Kasumi-1 (cell line): Measurements from ENCODE around the gene PSAP.

Experiments
- DNase-seq, 2 experiments: peaks; one replicate each; lab custom pipeline; 2025; lab: John Stamatoyannopoulos, UW

Gene PSAP

DNA sequence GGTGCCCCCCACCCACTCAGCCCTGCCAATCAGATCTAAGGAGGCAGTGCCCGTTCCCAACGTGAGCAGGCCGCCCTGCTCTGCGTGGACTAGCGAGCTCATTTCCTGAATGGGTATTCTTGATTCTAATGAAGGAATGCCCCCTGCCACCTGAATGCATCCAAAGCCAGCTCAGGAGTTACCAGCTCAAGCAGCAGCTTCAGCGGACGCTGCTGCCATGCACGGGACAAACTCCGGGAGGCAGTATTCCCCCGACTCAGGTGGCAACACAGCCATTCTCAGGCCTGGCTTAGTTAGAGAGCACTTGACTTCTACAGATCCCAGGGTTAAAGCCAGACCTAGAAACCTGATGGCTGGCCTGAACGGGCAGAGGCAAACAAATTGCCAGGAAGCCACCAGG, 25.8 kb downstream of the PSAP start:
- DNase-seq, result no peak

GRCh38 chr10:71824333-71824732, 26.7 kb downstream of the PSAP start:
- DNase-seq, result no peak

DNA sequence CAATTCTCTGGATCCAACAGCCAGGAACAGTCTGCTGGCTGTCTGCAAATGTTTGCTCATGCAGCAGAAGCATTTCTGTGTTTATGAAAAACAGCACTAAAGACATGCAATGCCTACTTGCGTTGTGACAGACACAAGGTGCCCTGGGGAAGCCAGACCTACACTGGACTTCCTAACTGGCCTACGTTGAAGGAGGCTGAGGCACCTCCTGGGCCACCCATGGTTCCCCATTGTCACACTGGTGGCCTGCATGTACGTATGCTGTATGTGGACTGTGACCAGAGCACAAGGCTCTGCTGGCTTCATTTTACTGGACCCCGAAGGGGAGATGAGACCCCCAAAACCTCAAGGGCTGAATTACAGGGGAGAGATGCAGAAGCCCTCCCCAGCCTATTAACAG, 27.7 kb downstream of the PSAP start:
- no peak for DNase-seq

GRCh38 chr10:71821909-71822763, 28.9 kb downstream of the PSAP start:
- DNase-seq, result no peak

GRCh38 chr10:71820966-71821365, 30.1 kb downstream of the PSAP start:
- no peak for DNase-seq

- DNase-seq, result no peak
Observed at GRCh38 chr10:71819985-71820384, 31.1 kb downstream of the PSAP start.

DNA sequence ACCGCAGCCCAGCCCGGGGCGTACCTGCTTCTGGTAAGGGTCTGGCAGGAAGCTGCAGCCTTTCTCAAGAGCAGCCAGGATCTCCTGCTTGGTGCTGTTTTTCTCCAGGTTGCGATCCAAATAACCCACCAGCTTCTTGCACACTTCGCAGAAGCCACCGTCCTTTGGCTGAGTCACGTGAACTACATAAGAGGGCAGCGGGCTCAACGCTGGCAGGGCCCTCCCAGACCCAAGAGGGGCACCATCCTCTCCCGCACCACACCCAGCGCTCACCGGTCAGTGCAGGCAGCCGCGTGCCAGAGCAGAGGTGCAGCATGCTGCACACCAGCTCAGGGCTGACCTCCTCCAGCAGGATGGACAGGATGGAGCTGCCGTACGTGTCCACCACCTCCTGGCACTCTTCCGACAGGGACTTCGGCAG, 31.6 kb downstream of the PSAP start:
- DNase-seq, result no peak

- no peak for DNase-seq
Observed at GRCh38 chr10:71818674-71819260, 32.3 kb downstream of the PSAP start.

- DNase-seq, result no peak
Observed at GRCh38 chr10:71817831-71818655, 33.0 kb downstream of the PSAP start.

DNA sequence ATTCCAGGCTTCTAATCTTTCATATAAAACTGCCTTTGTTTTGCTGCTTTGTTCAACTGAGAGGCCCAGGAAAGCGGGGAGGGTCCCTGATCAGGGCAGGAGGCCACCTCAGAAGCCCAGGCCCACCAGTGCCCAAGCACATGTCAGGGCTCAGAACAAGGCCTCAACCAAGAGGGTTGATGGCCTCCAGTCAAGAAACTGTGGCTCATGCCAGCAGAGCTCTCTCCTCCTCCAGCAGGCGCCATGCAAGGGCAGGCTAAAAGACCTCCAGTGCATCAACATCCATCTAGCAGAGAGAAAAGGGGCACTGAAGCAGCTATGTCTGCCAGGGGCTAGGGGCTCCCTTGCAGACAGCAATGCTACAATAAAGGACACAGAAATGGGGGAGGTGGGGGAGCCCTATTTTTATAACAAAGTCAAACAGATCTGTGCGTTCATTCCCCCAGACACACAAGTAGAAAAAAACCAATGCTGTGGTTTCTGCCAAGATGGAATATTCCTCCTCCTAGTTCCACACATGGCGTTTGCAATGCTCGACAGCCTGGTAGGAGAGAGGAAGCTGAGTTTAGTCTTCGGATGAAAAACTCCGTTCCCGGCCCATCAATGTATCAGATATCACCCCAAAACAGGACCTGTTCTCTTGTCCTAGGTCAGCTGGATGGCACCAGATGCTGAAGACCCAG, 34.0 kb downstream of the PSAP start:
- no peak for DNase-seq

GRCh38 chr10:71816421-71816851, 34.6 kb downstream of the PSAP start:
- DNase-seq, result no peak

DNA sequence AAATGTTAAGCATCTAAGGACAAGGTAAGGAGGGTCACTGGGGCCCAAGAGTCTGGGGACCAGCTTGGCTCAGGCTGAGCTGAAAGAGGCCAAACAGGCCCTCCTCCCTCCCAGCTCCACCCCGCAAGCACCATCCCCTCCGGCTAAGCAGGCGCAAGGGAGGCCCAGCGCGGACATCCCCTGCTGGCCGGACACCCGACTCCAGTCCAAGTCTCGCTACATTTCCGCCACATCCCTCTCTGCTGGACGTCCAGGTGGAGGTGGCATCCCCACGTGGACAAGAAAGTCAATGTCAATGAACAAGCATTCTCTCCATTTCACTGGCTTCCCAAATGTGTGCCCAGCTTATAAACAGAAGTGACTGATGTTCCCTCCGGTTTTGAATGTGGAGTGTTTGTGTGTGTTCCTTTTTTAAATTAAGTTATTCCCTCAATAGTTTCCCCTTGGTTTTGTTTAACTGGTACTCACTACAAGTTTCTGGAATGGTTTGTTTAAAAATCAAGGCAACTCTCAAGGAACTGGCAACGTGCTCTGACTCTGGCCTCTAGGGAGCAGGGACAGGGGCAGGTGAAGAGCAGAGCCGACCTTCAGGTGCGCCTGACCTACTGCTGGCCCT, 35.4 kb downstream of the PSAP start:
- DNase-seq, result no peak

- DNase-seq, result no peak
Observed at GRCh38 chr10:71814922-71815411, 36.1 kb downstream of the PSAP start.

DNA sequence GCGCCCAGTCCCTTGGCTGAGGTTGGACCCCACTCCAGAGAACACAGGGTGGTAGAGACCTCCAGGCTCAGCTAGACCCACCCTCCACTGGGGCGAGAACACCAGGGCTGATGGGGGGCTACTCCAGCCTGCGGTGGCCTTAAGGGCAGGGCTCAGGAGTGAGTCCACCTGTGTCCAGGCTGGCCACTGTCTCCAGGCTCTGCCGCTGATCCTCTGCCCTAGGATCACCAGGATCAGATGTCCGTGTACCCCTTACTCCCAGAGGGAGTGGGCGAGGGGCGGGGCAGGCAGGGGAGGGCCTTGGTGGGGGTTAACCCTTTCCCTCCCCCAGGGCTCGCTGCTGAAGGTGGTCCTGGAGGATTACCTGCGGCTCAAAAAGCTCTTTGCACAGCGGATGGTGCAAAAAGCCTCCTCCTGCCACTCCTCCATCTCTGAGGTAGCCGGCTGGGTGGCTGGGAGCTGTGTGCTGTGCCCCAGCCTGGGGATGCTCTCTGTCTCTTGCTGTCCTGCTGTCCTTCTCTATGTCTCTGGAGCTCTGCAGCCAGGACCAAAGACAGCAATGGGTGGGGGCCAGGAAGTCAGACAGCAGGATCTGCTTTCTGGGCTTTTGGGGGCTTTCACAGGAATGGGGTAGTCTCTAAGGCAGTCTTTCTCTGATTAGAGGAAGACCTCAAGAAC, 38.0 kb downstream of the PSAP start:
- no peak for DNase-seq

GRCh38 chr10:71812016-71812912, 38.8 kb downstream of the PSAP start:
- peak; percentile 67 to 78 for DNase-seq

DNA sequence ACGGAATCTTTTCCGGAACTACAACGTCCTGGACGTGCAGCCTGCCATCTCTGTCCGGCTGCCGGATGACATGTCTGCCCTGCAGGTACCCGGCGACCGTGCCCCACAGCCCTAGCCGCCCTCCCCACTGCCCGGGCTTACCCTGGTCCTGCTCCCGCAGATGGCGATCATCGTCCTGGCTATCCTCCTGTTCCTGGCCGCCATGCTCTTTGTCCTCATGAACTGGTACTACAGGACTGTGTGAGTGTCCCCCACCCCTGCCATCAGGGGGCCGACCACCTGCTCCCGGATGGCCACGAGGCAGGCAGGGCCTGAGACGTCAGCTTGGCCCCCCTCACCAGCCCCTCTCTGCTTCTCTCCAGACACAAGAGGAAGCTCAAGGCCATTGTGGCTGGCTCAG, 39.7 kb downstream of the PSAP start:
- no peak for DNase-seq

DNA sequence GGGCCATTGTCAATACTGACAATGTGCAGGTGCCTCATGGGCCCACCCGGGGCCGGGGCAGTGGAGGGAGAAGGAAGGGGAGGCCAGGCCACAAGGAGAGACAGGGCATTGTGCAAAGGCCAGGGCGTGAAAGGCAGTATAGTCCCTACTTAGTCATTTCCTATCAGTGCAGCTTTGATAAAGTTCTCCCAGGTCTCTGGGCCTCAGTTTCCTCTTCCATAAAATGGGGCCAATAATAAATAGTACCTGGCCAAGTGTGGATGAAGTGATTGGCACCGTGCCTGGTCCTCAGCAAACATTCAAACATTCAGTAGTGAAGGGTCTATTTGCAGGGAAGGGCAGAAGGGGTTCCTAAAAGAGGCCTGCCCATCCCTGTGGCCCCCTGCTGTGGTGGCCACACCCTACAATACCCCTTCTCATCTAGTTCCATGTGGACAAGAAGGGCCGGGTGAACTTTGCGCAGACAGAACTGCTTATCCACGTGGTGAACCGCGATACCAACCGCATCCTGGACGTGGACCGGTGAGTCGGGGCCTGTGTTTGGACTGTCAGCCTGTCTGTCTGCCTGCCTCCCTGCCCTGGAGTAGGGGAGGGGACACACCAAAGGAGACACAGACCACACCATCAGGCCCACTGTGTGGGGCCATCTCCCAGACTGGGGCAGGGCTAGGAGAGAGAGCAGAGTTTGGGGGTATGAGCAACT, 40.9 kb downstream of the PSAP start:
- DNase-seq, result no peak

DNA sequence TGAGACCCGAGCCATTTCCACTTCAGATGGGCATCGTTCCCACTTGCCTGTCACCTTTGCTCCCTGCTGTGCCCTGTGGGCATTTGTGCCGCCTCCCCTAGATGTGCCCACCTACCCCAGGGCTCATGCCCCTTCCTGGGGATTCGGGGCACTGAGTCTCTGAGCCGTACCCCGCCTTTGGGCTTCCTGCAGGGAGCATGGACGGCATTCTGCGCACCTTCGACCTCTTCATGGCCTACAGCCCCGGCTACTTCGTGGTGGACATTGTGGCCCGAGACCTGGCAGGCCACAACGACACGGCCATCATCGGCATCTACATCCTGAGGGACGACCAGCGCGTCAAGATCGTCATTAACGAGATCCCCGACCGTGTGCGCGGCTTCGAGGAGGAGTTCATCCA, 41.4 kb downstream of the PSAP start:
- no peak for DNase-seq
